Neuronal stem cell (in vitro differentiated cells): Measurements from ENCODE around the gene SCAMP3.

Experiments
- DNase-seq: peaks from one replicate; pipeline ENCODE4 v3.0.0-alpha.2; 2013; ENCODE audit warnings: low spot score
- H2AFZ ChIP-seq: one replicate; pipeline ENCODE4 v1.6.1; 2013; ENCODE audit warnings: mild to moderate bottlenecking, low read length, inconsistent platforms
- H2AK5ac ChIP-seq: 2 replicates; pipeline ENCODE4 v1.6.1; 2013; ENCODE audit warnings: low read depth, mild to moderate bottlenecking, inconsistent platforms, low read length, moderate library complexity, mixed read lengths
- H2BK120ac ChIP-seq: 2 replicates; pipeline ENCODE4 v1.6.1; 2013; ENCODE audit warnings: low read depth, mild to moderate bottlenecking, inconsistent platforms, low read length, moderate library complexity, mixed read lengths
- H2BK12ac ChIP-seq: one replicate; pipeline ENCODE4 v1.6.1; 2013; ENCODE audit warnings: low read length, inconsistent platforms
- H2BK15ac ChIP-seq: 2 replicates; pipeline ENCODE4 v1.6.1; 2013; ENCODE audit warnings: mild to moderate bottlenecking, low read length, inconsistent platforms, mixed read lengths
- H2BK5ac ChIP-seq: one replicate; pipeline ENCODE4 v1.6.1; 2013; ENCODE audit warnings: inconsistent platforms, mild to moderate bottlenecking, low read length, moderate library complexity
- H3K14ac ChIP-seq: one replicate; pipeline ENCODE4 v1.6.1; 2013; ENCODE audit warnings: low read length, inconsistent platforms
- H3K18ac ChIP-seq: 2 replicates; pipeline ENCODE4 v1.6.1; 2013; ENCODE audit warnings: low read length, inconsistent platforms
- H3K23ac ChIP-seq: 2 replicates; pipeline ENCODE4 v1.6.1; 2013; ENCODE audit warnings: low read depth, mild to moderate bottlenecking, mixed read lengths, low read length, inconsistent platforms; ENCODE audit not compliant: poor library complexity
- H3K27ac ChIP-seq: replicated peaks from 3 replicates; pipeline ENCODE4 v1.5.1; 2013; ENCODE audit warnings: low read length, inconsistent platforms
- H3K27me3 ChIP-seq, 3 experiments: 2 replicates each; pipeline ENCODE4 v1.6.1; 2013; ENCODE audit warnings: low read length in 3 of 3, mild to moderate bottlenecking in 2 of 3, inconsistent platforms in 1 of 3, low read depth in 1 of 3, mixed read lengths in 1 of 3, moderate library complexity in 1 of 3; ENCODE audit not compliant: control insufficient read depth in 3 of 3, insufficient read depth in 3 of 3
- H3K36me3 ChIP-seq, 2 donors: replicated peaks in 1 of 2; 2 replicates each; pipeline ENCODE4 v1.6.1; 2013; ENCODE audit warnings: low read length in 2 of 2; ENCODE audit not compliant: control insufficient read depth in 2 of 2, insufficient read depth in 2 of 2
- H3K4ac ChIP-seq: 2 replicates; pipeline ENCODE4 v1.6.1; 2013; ENCODE audit warnings: inconsistent platforms, mild to moderate bottlenecking, low read length, moderate library complexity
- H3K4me1 ChIP-seq, 2 donors: 1 replicate in 1 of 2; 2 replicates in 1 of 2; pipeline ENCODE4 v1.6.1; 2013; ENCODE audit warnings: low read length in 2 of 2, low read depth in 1 of 2; ENCODE audit not compliant: control insufficient read depth in 2 of 2, insufficient read depth in 1 of 2
- H3K4me2 ChIP-seq: one replicate; pipeline ENCODE4 v1.6.1; 2013; ENCODE audit warnings: mild to moderate bottlenecking, low read length, inconsistent platforms; ENCODE audit not compliant: insufficient read depth, poor library complexity, severe bottlenecking
- H3K4me3 ChIP-seq, 2 donors: 2 replicates each; pipeline ENCODE4 v1.5.1; 2013; ENCODE audit warnings: low read length in 2 of 2, mild to moderate bottlenecking in 2 of 2, inconsistent platforms in 1 of 2, moderate library complexity in 1 of 2
- H3K79me1 ChIP-seq: one replicate; pipeline ENCODE4 v1.6.1; 2013; ENCODE audit warnings: low read depth, mild to moderate bottlenecking, inconsistent platforms, low read length, moderate library complexity
- H3K9ac ChIP-seq: one replicate; pipeline ENCODE4 v1.6.1; 2013; ENCODE audit warnings: mild to moderate bottlenecking, low read depth, low read length, inconsistent platforms; ENCODE audit not compliant: poor library complexity
- H3K9me3 ChIP-seq, 2 donors: replicated peaks in 1 of 2; 2 replicates each; pipeline versions ENCODE3 to v1.6.1; 2013; ENCODE audit warnings: low read length in 2 of 2, mild to moderate bottlenecking in 2 of 2, inconsistent platforms in 1 of 2, low read depth in 1 of 2, mixed read lengths in 1 of 2, moderate library complexity in 1 of 2; ENCODE audit not compliant: control insufficient read depth in 2 of 2, insufficient read depth in 1 of 2
- H4K8ac ChIP-seq: one replicate; pipeline ENCODE4 v1.6.1; 2013; ENCODE audit warnings: low read depth, mild to moderate bottlenecking, inconsistent platforms, low read length, moderate library complexity
- H4K91ac ChIP-seq: one replicate; pipeline ENCODE4 v1.6.1; 2013; ENCODE audit warnings: low read length, low read depth, mild to moderate bottlenecking, inconsistent platforms; ENCODE audit not compliant: poor library complexity
- WGBS, 2 donors: extraction: QIAGEN DNeasy Blood & Tissue Kit; methylation state at CpG; one replicate each; pipeline ENCODE4 v1.1.7; 2013; ENCODE audit warnings: missing lambda C conversion rate in 2 of 2, mixed read lengths in 1 of 2; ENCODE audit not compliant: insufficient read length in 2 of 2, insufficient replicate concordance in 1 of 2; ENCODE audit errors: extremely low coverage in 2 of 2; 5-methylcytosine and 5-hydroxymethylcytosine counted together

Gene SCAMP3

GRCh38 chr1:155268630-155269029, 6.5 kb upstream of the SCAMP3 start:
- H2AFZ ChIP-seq: no peak overlapping the region
- peaks cover 62 to 86% of the 10 kb centered on the region in 2 donors for H3K36me3 ChIP-seq
- H2AK5ac ChIP-seq: no peak overlapping the region
- no peak overlapping the region for H3K4me2 ChIP-seq
- H3K4me3 ChIP-seq: no peak overlapping the region
- H3K9ac ChIP-seq: peak overlapping the region; percentile 9
- H3K4me1 ChIP-seq: peaks cover 5 to 6% of the 10 kb centered on the region in 2 donors
- no peak overlapping the region for H2BK15ac ChIP-seq
- no peak overlapping the region for H3K27ac ChIP-seq
- H2BK120ac ChIP-seq: no peak overlapping the region
- no peak overlapping the region for H3K18ac ChIP-seq
- no peak overlapping the region for H2BK5ac ChIP-seq
- H3K4ac ChIP-seq: no peak overlapping the region
- H4K8ac ChIP-seq: no peak overlapping the region
- H2BK12ac ChIP-seq: no peak overlapping the region
- H3K23ac ChIP-seq: no peak overlapping the region
- H4K91ac ChIP-seq: no peak overlapping the region
- peaks cover 6% of the 10 kb centered on the region for H3K79me1 ChIP-seq
- H3K9me3 ChIP-seq: no peaks in the 10 kb centered on the region
- no CpG with 5 or more reads among the region's 21 CpGs for WGBS, 2 donors
- no peak overlapping the region for H3K14ac ChIP-seq
- no peaks in the 10 kb centered on the region for H3K27me3 ChIP-seq
- DNase-seq: no peak

DNA sequence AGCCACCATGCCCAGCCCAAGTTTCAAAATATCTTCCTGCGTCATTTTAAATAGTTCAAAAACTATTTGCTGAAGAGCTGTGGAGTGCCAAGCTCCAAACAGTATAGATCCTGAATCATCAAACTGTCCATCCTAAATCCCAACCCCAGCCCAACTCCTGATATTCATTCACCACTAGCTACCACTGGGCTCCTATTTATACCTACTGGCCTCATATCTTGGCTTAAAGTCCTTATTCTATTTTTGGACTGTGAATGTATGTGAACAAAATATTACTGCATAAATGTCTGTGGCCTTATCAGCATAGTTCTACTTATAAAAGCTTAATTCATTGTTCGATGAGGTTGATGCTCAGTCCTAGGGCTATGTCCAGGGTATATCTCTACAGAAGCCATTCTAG, 5.2 kb upstream of the SCAMP3 start:
- peaks cover 68 to 95% of the 10 kb centered on the region in 2 donors for H3K36me3 ChIP-seq
- no peak for DNase-seq

DNA sequence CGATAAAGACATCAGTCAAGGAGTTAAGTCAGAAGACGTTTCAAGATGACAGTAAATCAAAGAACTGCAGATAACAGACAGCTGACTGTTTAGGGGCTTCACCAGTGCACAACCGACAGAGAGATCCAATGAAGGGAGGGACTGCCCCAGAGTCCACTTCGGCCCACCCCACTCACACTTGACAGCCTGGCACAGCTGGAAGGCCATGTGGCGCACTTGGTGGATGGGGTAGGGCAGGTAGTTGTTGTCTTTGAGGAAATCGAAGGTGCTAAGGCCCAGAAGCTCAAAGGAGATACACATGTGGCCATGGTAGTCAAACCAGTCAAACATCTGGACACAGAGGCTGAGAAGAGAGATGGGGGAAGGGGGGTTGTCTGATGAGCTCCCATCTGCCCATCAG, 4.4 kb upstream of the SCAMP3 start:
- H2BK5ac ChIP-seq: no peak overlapping the region
- no peak overlapping the region for H4K8ac ChIP-seq
- no peak for DNase-seq
- H3K4me1 ChIP-seq: peaks cover 2 to 3% of the 10 kb centered on the region in 2 donors
- H3K9me3 ChIP-seq: no peaks in the 10 kb centered on the region
- peaks cover 3% of the 10 kb centered on the region for H3K79me1 ChIP-seq
- no peak overlapping the region for H3K18ac ChIP-seq
- no peak overlapping the region for H3K4ac ChIP-seq
- no CpG with 5 or more reads among the region's 6 CpGs for WGBS, 2 donors
- no peak overlapping the region for H3K23ac ChIP-seq
- H3K14ac ChIP-seq: no peak overlapping the region
- no peak overlapping the region for H3K27ac ChIP-seq
- no peak overlapping the region for H3K4me3 ChIP-seq
- H3K36me3 ChIP-seq: peaks cover 66 to 89% of the 10 kb centered on the region in 2 donors
- H3K27me3 ChIP-seq: no peaks in the 10 kb centered on the region
- H2BK12ac ChIP-seq: no peak overlapping the region
- H2BK15ac ChIP-seq: no peak overlapping the region
- no peak overlapping the region for H3K9ac ChIP-seq
- H2AFZ ChIP-seq: no peak overlapping the region
- H2AK5ac ChIP-seq: no peak overlapping the region
- no peak overlapping the region for H3K4me2 ChIP-seq
- no peak overlapping the region for H4K91ac ChIP-seq
- H2BK120ac ChIP-seq: no peak overlapping the region

More for the DNA sequence above, 5.2 kb upstream of the SCAMP3 start:
- H4K91ac ChIP-seq: no peak overlapping the region
- no peak overlapping the region for H3K27ac ChIP-seq
- no CpG with 5 or more reads among the region's 2 CpGs for WGBS, 2 donors
- no peak overlapping the region for H3K14ac ChIP-seq
- no peak overlapping the region for H3K9ac ChIP-seq
- H3K27me3 ChIP-seq: no peaks in the 10 kb centered on the region
- no peak overlapping the region for H2AK5ac ChIP-seq
- no peak overlapping the region for H3K4me2 ChIP-seq
- H2BK5ac ChIP-seq: no peak overlapping the region
- no peak overlapping the region for H3K4me3 ChIP-seq
- no peak overlapping the region for H2BK15ac ChIP-seq
- H3K9me3 ChIP-seq: no peaks in the 10 kb centered on the region
- H2AFZ ChIP-seq: no peak overlapping the region
- peaks cover 5% of the 10 kb centered on the region in 2 donors for H3K4me1 ChIP-seq
- H3K4ac ChIP-seq: no peak overlapping the region
- H3K23ac ChIP-seq: no peak overlapping the region
- H2BK120ac ChIP-seq: no peak overlapping the region
- H2BK12ac ChIP-seq: no peak overlapping the region
- H3K18ac ChIP-seq: no peak overlapping the region
- peaks cover 3% of the 10 kb centered on the region for H3K79me1 ChIP-seq
- no peak overlapping the region for H4K8ac ChIP-seq

GRCh38 chr1:155263067-155263466, 907 bp upstream of the SCAMP3 start:
- H3K4me3 ChIP-seq: no peak overlapping the region
- H3K27ac ChIP-seq: no peak overlapping the region
- H3K27me3 ChIP-seq: no peaks in the 10 kb centered on the region
- no peaks in the 10 kb centered on the region for H3K9me3 ChIP-seq
- no peak overlapping the region for H2BK120ac ChIP-seq
- H2AFZ ChIP-seq: no peak overlapping the region
- WGBS, 2 donors: no CpG with 5 or more reads among the region's 11 CpGs
- H4K91ac ChIP-seq: no peak overlapping the region
- no peak overlapping the region for H3K18ac ChIP-seq
- no peak for DNase-seq
- H3K36me3 ChIP-seq: peaks cover 45 to 73% of the 10 kb centered on the region in 2 donors
- no peak overlapping the region for H3K4ac ChIP-seq
- peaks cover 7 to 11% of the 10 kb centered on the region in 2 donors for H3K4me1 ChIP-seq
- no peak overlapping the region for H2BK15ac ChIP-seq
- H4K8ac ChIP-seq: no peak overlapping the region
- no peak overlapping the region for H2BK12ac ChIP-seq
- H3K79me1 ChIP-seq: peaks cover 6% of the 10 kb centered on the region
- H2BK5ac ChIP-seq: no peak overlapping the region
- H3K23ac ChIP-seq: no peak overlapping the region
- H2AK5ac ChIP-seq: no peak overlapping the region
- no peak overlapping the region for H3K4me2 ChIP-seq
- no peak overlapping the region for H3K9ac ChIP-seq
- no peak overlapping the region for H3K14ac ChIP-seq
